GM12872 (cell line): ENCODE measurements around the gene ZNHIT1.

Experiments
- TF ChIP-seq, protein P1 (sequence below): IDR thresholded peaks from 3 replicates; pipeline ENCODE4 v1.5.1; 2011; ENCODE audit warnings: low read depth, mild to moderate bottlenecking, low read length, moderate library complexity; ENCODE audit not compliant: insufficient read depth

ZNHIT1 gene

GRCh38 chr7:101179713-101180112, 38.3 kb upstream of the ZNHIT1 start:
- TF ChIP-seq, protein P1, sequence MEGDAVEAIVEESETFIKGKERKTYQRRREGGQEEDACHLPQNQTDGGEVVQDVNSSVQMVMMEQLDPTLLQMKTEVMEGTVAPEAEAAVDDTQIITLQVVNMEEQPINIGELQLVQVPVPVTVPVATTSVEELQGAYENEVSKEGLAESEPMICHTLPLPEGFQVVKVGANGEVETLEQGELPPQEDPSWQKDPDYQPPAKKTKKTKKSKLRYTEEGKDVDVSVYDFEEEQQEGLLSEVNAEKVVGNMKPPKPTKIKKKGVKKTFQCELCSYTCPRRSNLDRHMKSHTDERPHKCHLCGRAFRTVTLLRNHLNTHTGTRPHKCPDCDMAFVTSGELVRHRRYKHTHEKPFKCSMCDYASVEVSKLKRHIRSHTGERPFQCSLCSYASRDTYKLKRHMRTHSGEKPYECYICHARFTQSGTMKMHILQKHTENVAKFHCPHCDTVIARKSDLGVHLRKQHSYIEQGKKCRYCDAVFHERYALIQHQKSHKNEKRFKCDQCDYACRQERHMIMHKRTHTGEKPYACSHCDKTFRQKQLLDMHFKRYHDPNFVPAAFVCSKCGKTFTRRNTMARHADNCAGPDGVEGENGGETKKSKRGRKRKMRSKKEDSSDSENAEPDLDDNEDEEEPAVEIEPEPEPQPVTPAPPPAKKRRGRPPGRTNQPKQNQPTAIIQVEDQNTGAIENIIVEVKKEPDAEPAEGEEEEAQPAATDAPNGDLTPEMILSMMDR = no peak

GRCh38 chr7:101180130-101180755, 37.7 kb upstream of the ZNHIT1 start, which contains the start of gene NAT16:
NAT16 (minus strand) TSS chr7:101180293; CDS start chr7:101174807, 5,486 bp downstream.
- TF ChIP-seq, protein P1 = no peak

DNA sequence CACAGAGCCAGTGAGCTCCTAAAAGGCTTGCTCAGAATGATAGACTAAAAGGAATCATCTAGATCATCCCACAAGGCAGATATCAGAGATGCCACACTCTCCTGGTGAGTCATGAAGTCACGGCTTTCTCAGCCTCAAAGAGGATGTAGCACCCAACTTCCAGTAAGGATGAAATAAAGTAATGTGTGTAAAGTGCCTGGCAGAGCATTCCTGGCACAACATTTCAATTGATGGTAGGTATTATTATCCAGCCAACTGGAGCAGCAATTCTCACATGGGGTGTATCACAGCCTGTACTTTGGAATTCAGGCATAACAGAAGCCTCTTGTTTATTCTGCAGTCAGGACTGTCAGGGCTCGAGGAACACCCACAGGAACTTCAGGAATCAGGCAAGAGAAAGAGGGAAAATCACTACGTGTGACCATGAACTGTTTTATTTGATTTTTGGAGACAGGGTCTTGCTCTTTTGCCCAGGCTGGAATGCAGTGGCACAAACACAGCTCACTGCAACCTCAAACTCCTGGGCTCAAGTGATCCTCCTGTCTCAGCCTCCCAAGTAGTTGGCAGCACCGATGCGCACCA, 32.6 kb upstream of the ZNHIT1 start:
- TF ChIP-seq, protein P1 = no peak

DNA sequence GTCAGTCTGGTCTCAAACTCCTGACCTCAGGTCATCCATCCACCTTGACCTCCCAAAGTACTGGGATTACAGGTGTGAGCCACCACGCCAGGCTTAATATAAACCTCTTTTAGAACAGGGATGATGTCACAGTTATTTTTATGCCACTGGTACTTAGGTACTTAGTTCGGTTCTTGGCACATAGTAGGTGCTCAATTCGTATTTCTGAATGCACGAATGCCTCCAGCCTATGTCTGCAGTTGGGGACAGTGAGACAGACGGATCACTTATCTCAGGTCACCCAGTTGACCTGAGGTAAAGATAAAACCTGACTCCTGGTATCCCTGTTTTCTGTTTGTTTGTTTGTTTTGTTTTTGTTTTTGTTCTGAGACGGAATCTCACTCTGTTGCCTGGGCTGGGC, 31.8 kb upstream of the ZNHIT1 start:
- TF ChIP-seq, protein P1 = no peak

DNA sequence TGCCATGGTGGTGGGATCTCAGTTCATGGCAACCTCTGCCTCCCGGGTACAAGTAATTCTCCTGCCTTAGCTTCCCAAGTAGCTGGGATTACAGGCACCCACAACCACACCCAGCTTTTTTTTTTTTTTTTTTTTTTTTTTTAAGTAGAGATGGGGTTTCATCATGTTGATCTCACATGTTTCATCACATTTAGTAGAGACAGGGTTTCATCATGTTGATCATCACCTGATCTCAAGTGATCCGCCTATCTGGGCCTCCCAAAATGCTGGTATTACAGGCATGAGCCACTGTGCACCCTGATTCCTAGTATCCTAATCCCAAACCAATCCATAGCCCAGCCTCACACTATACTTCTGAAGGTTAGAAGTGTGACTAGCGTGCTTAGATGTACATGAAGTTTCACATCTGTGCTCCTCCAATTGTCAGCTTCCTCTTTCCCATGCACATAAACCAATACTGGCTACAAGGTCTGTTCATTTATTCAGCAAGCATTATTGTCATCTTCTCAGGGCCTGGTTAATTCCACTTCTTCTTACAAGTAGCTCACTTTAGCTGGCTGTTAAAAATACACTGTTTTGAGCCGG, 31.0 kb upstream of the ZNHIT1 start:
- TF ChIP-seq, protein P1 = no peak

DNA sequence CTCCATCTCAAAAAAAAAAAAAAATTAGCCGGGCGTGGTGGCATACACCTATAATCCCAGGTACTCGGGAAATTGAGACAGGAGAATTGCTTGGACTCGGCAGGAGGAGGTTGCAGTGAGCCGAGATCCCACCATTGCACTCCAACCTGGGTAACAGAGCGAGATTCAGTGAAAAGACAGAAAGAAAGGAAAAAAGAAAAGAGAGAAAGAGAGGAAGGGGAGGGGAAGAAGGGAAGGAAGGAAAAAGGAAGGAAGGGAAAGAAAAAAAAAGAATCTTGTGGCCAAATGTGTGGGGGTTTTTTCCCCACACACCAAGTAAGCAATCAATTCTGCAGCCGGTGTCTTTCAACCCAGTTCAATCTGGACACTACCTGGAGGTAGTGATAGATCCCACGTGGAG, 28.9 kb upstream of the ZNHIT1 start:
- TF ChIP-seq, protein P1 = no peak

DNA sequence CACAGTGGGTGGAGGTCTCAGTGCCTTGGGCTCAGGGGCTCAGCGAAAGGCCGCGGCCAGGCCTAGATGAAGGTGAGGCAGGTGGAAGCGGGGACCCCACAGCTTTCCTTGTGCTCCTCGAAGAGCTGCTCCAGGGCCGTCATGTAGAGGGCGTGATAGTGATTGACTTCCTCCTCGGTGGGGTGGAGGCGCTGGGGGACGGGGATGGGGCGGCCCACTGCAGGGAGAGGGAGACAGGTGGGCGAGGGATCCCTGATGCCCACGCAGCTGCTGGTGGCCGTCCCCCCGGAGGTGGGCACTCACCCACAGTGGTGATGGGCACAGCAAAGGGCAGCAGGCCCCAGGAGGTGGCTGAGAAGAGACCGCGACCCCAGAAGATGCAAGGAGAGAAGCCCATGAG, 22.1 kb upstream of the ZNHIT1 start:
- TF ChIP-seq, protein P1 = no peak
